SK-N-SH (cell line): ENCODE measurements around the gene CLEC19A. TPM values are rescaled to one million over a fixed set of nuclear protein-coding genes. Genes with fewer than 3 reads are reported as not detected.

Experiments
- CTCF ChIA-PET: fragments of 300-600, 350-600 bp; formaldehyde crosslinking; extraction: SDS; loops from one replicate; lab custom pipeline; 2021; lab: Yijun Ruan, JAX
- POLR2A ChIA-PET: fragments of 350-600 bp; sonication (Branson Sonifier 250); formaldehyde crosslinking; extraction: SDS; loops from one replicate; lab custom pipeline; 2020; ENCODE audit warnings: antibody characterized with exemption, inconsistent platforms; lab: Yijun Ruan, JAX
- DNase-seq: peaks from one replicate; pipeline ENCODE4 v3.0.0; 2012
- H2AFZ ChIP-seq: fragments of 200-600 bp; sonication (generic); 2 replicates; pipeline ENCODE4 v1.8.1; 2016; ENCODE audit warnings: antibody characterized with exemption, mild to moderate bottlenecking, low read depth
- H3F3A ChIP-seq: fragments of 200-600 bp; sonication (generic); replicated peaks from 2 replicates; pipeline ENCODE3; 2016; ENCODE audit warnings: antibody characterized with exemption, mild to moderate bottlenecking; ENCODE audit not compliant: insufficient read depth
- H3K27ac ChIP-seq, 2 experiments: fragments of 200-500 bp in 1 of 2; fragments of 200-600 bp in 1 of 2; sonication (Bioruptor generic) in 1 of 2; sonication (generic), shearing (Covaris generic) in 1 of 2; 2 replicates each; pipeline versions ENCODE4 v1.5.1 to v1.6.1; 2014 to 2016; ENCODE audit warnings: low read depth in 2 of 2, inconsistent platforms in 1 of 2, low read length in 1 of 2, mild to moderate bottlenecking in 1 of 2, mixed read lengths in 1 of 2
- H3K27me3 ChIP-seq: fragments of 200-600 bp; sonication (generic), shearing (Covaris generic); 2 replicates; pipeline ENCODE4 v1.6.1; 2016; ENCODE audit warnings: mixed run types; ENCODE audit not compliant: insufficient read depth
- H3K36me3 ChIP-seq, 2 experiments: fragments of 200-500 bp in 1 of 2; fragments of 200-600 bp in 1 of 2; sonication (Bioruptor generic) in 1 of 2; sonication (generic) in 1 of 2; replicated peaks in 1 of 2; 2 replicates each; pipeline versions ENCODE3 to v1.5.1; 2014 to 2016; ENCODE audit warnings: low read length in 1 of 2, mild to moderate bottlenecking in 1 of 2; ENCODE audit not compliant: insufficient read depth in 2 of 2, control insufficient read depth in 1 of 2
- H3K4me1 ChIP-seq, 2 experiments: fragments of 200-500 bp in 1 of 2; fragments of 200-600 bp in 1 of 2; sonication (Bioruptor generic) in 1 of 2; sonication (generic), shearing (Covaris generic) in 1 of 2; 2 replicates each; pipeline versions ENCODE4 v1.5.1 to v1.6.1; 2014 to 2016; ENCODE audit warnings: low read depth in 1 of 2, low read length in 1 of 2, mixed run types in 1 of 2; ENCODE audit not compliant: insufficient read depth in 2 of 2, control insufficient read depth in 1 of 2
- H3K4me2 ChIP-seq: fragments of 200-600 bp; sonication (generic), shearing (Covaris generic); 2 replicates; pipeline ENCODE4 v1.6.1; 2017; ENCODE audit warnings: mixed run types
- H3K4me3 ChIP-seq, 2 experiments: fragments of 200-500 bp in 1 of 2; fragments of 200-600 bp in 1 of 2; sonication (Bioruptor generic) in 1 of 2; sonication (generic), shearing (Covaris generic) in 1 of 2; 2 replicates each; pipeline versions ENCODE4 v1.5.1 to v1.8.1; 2014 to 2016; ENCODE audit warnings: low read depth in 2 of 2, inconsistent platforms in 1 of 2, low read length in 1 of 2, mild to moderate bottlenecking in 1 of 2, mixed read lengths in 1 of 2, moderate library complexity in 1 of 2
- H3K79me2 ChIP-seq: fragments of 200-600 bp; sonication (generic); 2 replicates; pipeline ENCODE4 v1.8.1; 2017; ENCODE audit warnings: mild to moderate bottlenecking; ENCODE audit not compliant: insufficient read depth
- H3K9ac ChIP-seq: fragments of 200-600 bp; sonication (generic); 2 replicates; pipeline ENCODE4 v1.6.1; 2017; ENCODE audit warnings: mixed run types
- H3K9me2 ChIP-seq: fragments of 200-600 bp; sonication (generic); 2 replicates; pipeline ENCODE4 v1.6.1; 2017; ENCODE audit warnings: mixed run types
- H3K9me3 ChIP-seq: fragments of 200-600 bp; sonication (generic); 2 replicates; pipeline ENCODE4 v1.6.1; 2017; ENCODE audit warnings: mixed run types, mild to moderate bottlenecking, moderate library complexity
- H4K20me1 ChIP-seq: fragments of 200-600 bp; sonication (generic); 2 replicates; pipeline ENCODE4 v1.6.1; 2017; ENCODE audit warnings: mild to moderate bottlenecking, mixed run types; ENCODE audit not compliant: insufficient read depth
- CHD2 ChIP-seq: fragments of 150-350 bp; IDR thresholded peaks from 2 replicates; pipeline ENCODE4 v1.6.1; 2018; ENCODE audit warnings: low read length; ENCODE audit not compliant: partially characterized antibody
- ELF1 ChIP-seq: IDR thresholded peaks from 2 replicates; pipeline ENCODE4 v1.4.0; 2012
- EP300 ChIP-seq, 2 experiments: IDR thresholded peaks; 2 replicates each; pipeline versions ENCODE4 v1.4.0 to v1.6.1; 2012; ENCODE audit warnings: borderline replicate concordance in 1 of 2, low read depth in 1 of 2, low read length in 1 of 2
- FOSL2 ChIP-seq: IDR thresholded peaks from 2 replicates; pipeline ENCODE4 v1.4.0; 2012; ENCODE audit warnings: low read depth, mild to moderate bottlenecking, moderate library complexity, borderline replicate concordance
- FOXJ3 ChIP-seq: sonication (generic); formaldehyde crosslinking; IDR thresholded peaks from 2 replicates; pipeline ENCODE4 v1.5.1; 2020; ENCODE audit warnings: mild to moderate bottlenecking, missing genetic modification reagents
- FOXM1 ChIP-seq: IDR thresholded peaks from 2 replicates; pipeline ENCODE4 v1.4.0; 2012; ENCODE audit warnings: low read depth, mild to moderate bottlenecking
- GATA2 ChIP-seq: sonication (generic); formaldehyde crosslinking; IDR thresholded peaks from 2 replicates; pipeline ENCODE4 v1.5.0; 2020; ENCODE audit warnings: mild to moderate bottlenecking, missing genetic modification reagents
- NFIC ChIP-seq: IDR thresholded peaks from 2 replicates; pipeline ENCODE4 v1.4.0; 2012; ENCODE audit warnings: borderline replicate concordance
- NRF1 ChIP-seq: IDR thresholded peaks from 2 replicates; pipeline ENCODE4 v1.6.1; 2012; ENCODE audit warnings: low read depth, mild to moderate bottlenecking, low read length
- REST ChIP-seq: IDR thresholded peaks from 2 replicates; pipeline ENCODE4 v1.6.1; 2012; ENCODE audit warnings: mild to moderate bottlenecking, low read depth, low read length, moderate library complexity
- SMC3 ChIP-seq: IDR thresholded peaks from 2 replicates; pipeline ENCODE4 v1.6.1; 2012; ENCODE audit warnings: low read depth, low read length, improper control_type of control experiment
- TCF12 ChIP-seq: IDR thresholded peaks from 2 replicates; pipeline ENCODE4 v1.4.0; 2012
- YY1 ChIP-seq: IDR thresholded peaks from 2 replicates; pipeline ENCODE4 v1.4.0; 2012; ENCODE audit warnings: low read depth, mild to moderate bottlenecking
- WGBS: methylation state at CpG from one replicate; pipeline ENCODE4 v1.1.6; 2017; ENCODE audit warnings: low lambda C conversion rate; 5-methylcytosine and 5-hydroxymethylcytosine counted together
- polyA plus RNA-seq, 3 experiments: library from polyadenylated mRNA; depleted of rRNA; stranded (reverse); fragments of >200 nt; gene quantifications; 2 replicates each; pipeline ENCODE4 v1.2.3, GENCODE V29; 2012
- TF ChIP-seq, protein P1 (sequence below): IDR thresholded peaks from 2 replicates; pipeline ENCODE4; 2012
- TF ChIP-seq, protein P2 (sequence below): IDR thresholded peaks from 2 replicates; pipeline ENCODE4 v1.4.0; 2012; ENCODE audit warnings: low read depth, borderline replicate concordance

The CLEC19A gene
- polyA plus RNA-seq, 1 of the 3 experiments (the other 2 are of a cell fraction): not detected

GRCh38 chr16:19356024-19356952 lies 70.8 kb downstream of the CLEC19A start:
- H3K27me3 ChIP-seq: no peaks in the 10 kb centered on the region
- no peak overlapping the region for H3K9ac ChIP-seq
- H2AFZ ChIP-seq: no peak overlapping the region
- H3F3A ChIP-seq: no peaks in the 10 kb centered on the region
- no peaks in the 10 kb centered on the region for H4K20me1 ChIP-seq
- H3K4me2 ChIP-seq: no peak overlapping the region
- H3K4me1 ChIP-seq: peaks cover 0 to 6% of the 10 kb centered on the region in 2 experiments; a peak in 1 of 4 replicates
- TF ChIP-seq REST: no peak
- no peak for TF ChIP-seq ELF1
- TF ChIP-seq TCF12: no peak
- no peak for TF ChIP-seq NFIC
- TF ChIP-seq EP300 (IDR thresholded peaks at IDR 0.05; ENCODE audit: borderline replicate concordance in 1 of 2, low read depth in 1 of 2, low read length in 1 of 2): no peak
- no peak for TF ChIP-seq SMC3
- TF ChIP-seq NRF1: no peak
- TF ChIP-seq FOXM1: no peak
- TF ChIP-seq FOSL2: no peak
- TF ChIP-seq CHD2: no peak
- TF ChIP-seq GATA2: no peak
- TF ChIP-seq FOXJ3 (CRISPR knock-in tag): no peak
- TF ChIP-seq, protein P1, sequence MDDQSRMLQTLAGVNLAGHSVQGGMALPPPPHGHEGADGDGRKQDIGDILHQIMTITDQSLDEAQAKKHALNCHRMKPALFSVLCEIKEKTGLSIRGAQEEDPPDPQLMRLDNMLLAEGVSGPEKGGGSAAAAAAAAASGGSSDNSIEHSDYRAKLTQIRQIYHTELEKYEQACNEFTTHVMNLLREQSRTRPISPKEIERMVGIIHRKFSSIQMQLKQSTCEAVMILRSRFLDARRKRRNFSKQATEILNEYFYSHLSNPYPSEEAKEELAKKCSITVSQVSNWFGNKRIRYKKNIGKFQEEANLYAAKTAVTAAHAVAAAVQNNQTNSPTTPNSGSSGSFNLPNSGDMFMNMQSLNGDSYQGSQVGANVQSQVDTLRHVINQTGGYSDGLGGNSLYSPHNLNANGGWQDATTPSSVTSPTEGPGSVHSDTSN: no peak
- TF ChIP-seq YY1: no peak
- TF ChIP-seq, protein P2, sequence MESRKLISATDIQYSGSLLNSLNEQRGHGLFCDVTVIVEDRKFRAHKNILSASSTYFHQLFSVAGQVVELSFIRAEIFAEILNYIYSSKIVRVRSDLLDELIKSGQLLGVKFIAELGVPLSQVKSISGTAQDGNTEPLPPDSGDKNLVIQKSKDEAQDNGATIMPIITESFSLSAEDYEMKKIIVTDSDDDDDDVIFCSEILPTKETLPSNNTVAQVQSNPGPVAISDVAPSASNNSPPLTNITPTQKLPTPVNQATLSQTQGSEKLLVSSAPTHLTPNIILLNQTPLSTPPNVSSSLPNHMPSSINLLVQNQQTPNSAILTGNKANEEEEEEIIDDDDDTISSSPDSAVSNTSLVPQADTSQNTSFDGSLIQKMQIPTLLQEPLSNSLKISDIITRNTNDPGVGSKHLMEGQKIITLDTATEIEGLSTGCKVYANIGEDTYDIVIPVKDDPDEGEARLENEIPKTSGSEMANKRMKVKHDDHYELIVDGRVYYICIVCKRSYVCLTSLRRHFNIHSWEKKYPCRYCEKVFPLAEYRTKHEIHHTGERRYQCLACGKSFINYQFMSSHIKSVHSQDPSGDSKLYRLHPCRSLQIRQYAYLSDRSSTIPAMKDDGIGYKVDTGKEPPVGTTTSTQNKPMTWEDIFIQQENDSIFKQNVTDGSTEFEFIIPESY: no peak
- H3K4me3 ChIP-seq: no peak overlapping the region
- no peaks in the 10 kb centered on the region for H3K9me3 ChIP-seq
- no peaks in the 10 kb centered on the region for H3K9me2 ChIP-seq
- H3K27ac ChIP-seq: no peak overlapping the region
- no peaks in the 10 kb centered on the region for H3K79me2 ChIP-seq
- POLR2A ChIA-PET: no interaction called here
- DNase-seq: no peak
- CTCF ChIA-PET: interaction anchor here (1.0 to 1.3 kb wide), 2 partner anchors 188 to 270 kb away, joined by 3 read pairs; partner anchors contain the start of gene SYT17
- no peaks in the 10 kb centered on the region for H3K36me3 ChIP-seq
- WGBS: 55% methylated on average over 4 of the region's 4 CpGs
